H1 (cell line): ENCODE measurements around the gene OST4. TPM values are rescaled to one million over a fixed set of nuclear protein-coding genes. Genes with fewer than 3 reads are reported as not detected.

Source experiments
- CTCF ChIA-PET: fragments of 300-600 bp; sonication (Branson Sonifier 250); formaldehyde crosslinking; loops from one replicate; lab custom pipeline; 2021; ENCODE audit not compliant: partially characterized antibody; lab: Charles Lee
- POLR2A ChIA-PET: fragments of 300-600 bp; sonication (Branson Sonifier 250); formaldehyde crosslinking; loops from one replicate; lab custom pipeline; 2021; ENCODE audit warnings: inconsistent platforms; ENCODE audit not compliant: partially characterized antibody; lab: Charles Lee
- DNase-seq, 2 experiments: peaks; one replicate each; pipeline versions ENCODE4 v3.0.0 to v3.0.0-alpha.2; 2010 to 2022; ENCODE audit warnings: low spot score in 2 of 2, low read depth in 1 of 2, mixed read lengths in 1 of 2
- FAIRE-seq: peaks from 2 replicates; lab custom pipeline; 2011; peaks lifted over from hg19 to GRCh38; lab: Jason Lieb, UNC
- H2AFZ ChIP-seq: 2 replicates; pipeline ENCODE4 v1.8.1; 2012; ENCODE audit warnings: low read length, inconsistent platforms
- H2AK5ac ChIP-seq: 2 replicates; pipeline ENCODE4 v1.6.1; 2013; ENCODE audit warnings: low read depth, low read length
- H2BK120ac ChIP-seq: replicated peaks from 2 replicates; pipeline ENCODE3; 2013; ENCODE audit warnings: low read depth, low read length, inconsistent platforms
- H2BK12ac ChIP-seq: 2 replicates; pipeline ENCODE4 v1.6.1; 2013; ENCODE audit warnings: low read depth, low read length
- H2BK15ac ChIP-seq: 2 replicates; pipeline ENCODE4 v1.6.1; 2013; ENCODE audit warnings: low read length
- H2BK20ac ChIP-seq: 2 replicates; pipeline ENCODE4 v1.6.1; 2013; ENCODE audit warnings: low read length
- H2BK5ac ChIP-seq: 2 replicates; pipeline ENCODE4 v1.6.1; 2013; ENCODE audit warnings: low read depth, low read length
- H3K14ac ChIP-seq: 2 replicates; pipeline ENCODE4 v1.6.1; 2013; ENCODE audit warnings: inconsistent platforms; ENCODE audit not compliant: insufficient read length
- H3K18ac ChIP-seq: 2 replicates; pipeline ENCODE4 v1.6.1; 2013; ENCODE audit warnings: low read length; ENCODE audit errors: extremely low read depth
- H3K23ac ChIP-seq: 2 replicates; pipeline ENCODE4 v1.6.1; 2013; ENCODE audit warnings: inconsistent platforms; ENCODE audit not compliant: insufficient read length
- H3K23me2 ChIP-seq: 2 replicates; pipeline ENCODE4 v1.6.1; 2013; ENCODE audit warnings: low read depth, low read length
- H3K27ac ChIP-seq: 2 replicates; pipeline ENCODE4 v1.6.1; 2011; ENCODE audit warnings: low read depth, low read length, inconsistent platforms
- H3K27me3 ChIP-seq, 4 experiments: replicated peaks in 1 of 4; 1 replicate in 1 of 4; 2 replicates in 3 of 4; pipeline versions ENCODE4 v1.6.1 to v1.8.1; 2011 to 2013; ENCODE audit warnings: low read length in 3 of 4, mild to moderate bottlenecking in 3 of 4, inconsistent platforms in 2 of 4, mixed read lengths in 2 of 4, moderate library complexity in 1 of 4; ENCODE audit not compliant: control insufficient read depth in 3 of 4, insufficient read depth in 3 of 4; ENCODE audit errors: extremely low read depth in 1 of 4
- H3K36me3 ChIP-seq, 4 experiments: 2 replicates each; pipeline versions ENCODE4 v1.6.1 to v1.8.1; 2011 to 2013; ENCODE audit warnings: mild to moderate bottlenecking in 4 of 4, low read length in 3 of 4, moderate library complexity in 2 of 4, control low read depth in 1 of 4, inconsistent platforms in 1 of 4; ENCODE audit not compliant: insufficient read depth in 4 of 4, control insufficient read depth in 2 of 4
- H3K4ac ChIP-seq: replicated peaks from 2 replicates; pipeline ENCODE3; 2013; ENCODE audit warnings: low read length, low read depth, mixed read lengths, inconsistent platforms; ENCODE audit not compliant: insufficient read length
- H3K4me1 ChIP-seq, 4 experiments: replicated peaks in 1 of 4; 1 replicate in 1 of 4; 2 replicates in 3 of 4; pipeline versions ENCODE4 v1.6.1 to v1.8.1; 2011 to 2013; ENCODE audit warnings: low read length in 3 of 4, inconsistent platforms in 2 of 4, mixed read lengths in 1 of 4; ENCODE audit not compliant: insufficient read depth in 4 of 4, control insufficient read depth in 3 of 4
- H3K4me2 ChIP-seq, 2 experiments: 2 replicates each; pipeline versions ENCODE4 v1.6.1 to v1.8.1; 2011 to 2013; ENCODE audit warnings: low read depth in 2 of 2, low read length in 2 of 2, control low read depth in 1 of 2, inconsistent platforms in 1 of 2, mild to moderate bottlenecking in 1 of 2; ENCODE audit not compliant: insufficient read depth in 1 of 2
- H3K4me3 ChIP-seq, 4 experiments: fragments of 200-600, 300-600 bp in 1 of 4; sonication (generic), shearing (Covaris generic), sonication (Bioruptor Twin) in 1 of 4; 2 replicates each; pipeline versions ENCODE4 v1.5.1 to v1.8.1; 2011 to 2016; ENCODE audit warnings: low read length in 4 of 4, low read depth in 3 of 4, control low read depth in 2 of 4, inconsistent platforms in 2 of 4, mild to moderate bottlenecking in 2 of 4, mixed read lengths in 1 of 4, moderate library complexity in 1 of 4; ENCODE audit not compliant: insufficient read depth in 2 of 4; ENCODE audit errors: extremely low read depth in 1 of 4
- H3K56ac ChIP-seq: replicated peaks from 2 replicates; pipeline ENCODE3; 2013; ENCODE audit warnings: low read depth, mild to moderate bottlenecking, mixed read lengths, low read length, inconsistent platforms; ENCODE audit not compliant: insufficient read length
- H3K79me1 ChIP-seq: 2 replicates; pipeline ENCODE4 v1.6.1; 2013; ENCODE audit warnings: low read depth, low read length, control low read depth
- H3K79me2 ChIP-seq, 2 experiments: 2 replicates each; pipeline versions ENCODE4 v1.6.1 to v1.8.1; 2012 to 2013; ENCODE audit warnings: low read length in 2 of 2, mild to moderate bottlenecking in 2 of 2, inconsistent platforms in 1 of 2; ENCODE audit not compliant: insufficient read depth in 2 of 2, control insufficient read depth in 1 of 2
- H3K9ac ChIP-seq, 4 experiments: replicated peaks in 1 of 4; 1 replicate in 1 of 4; 2 replicates in 3 of 4; pipeline versions ENCODE4 v1.6.1 to v1.8.1; 2011 to 2013; ENCODE audit warnings: low read depth in 3 of 4, low read length in 3 of 4, control low read depth in 2 of 4, mild to moderate bottlenecking in 2 of 4, moderate library complexity in 2 of 4, inconsistent platforms in 1 of 4; ENCODE audit errors: extremely low read depth in 1 of 4
- H3K9me3 ChIP-seq, 2 experiments: 2 replicates each; pipeline versions ENCODE4 v1.6.1 to v1.8.1; 2012 to 2013; ENCODE audit warnings: mild to moderate bottlenecking in 2 of 2, moderate library complexity in 2 of 2, control low read depth in 1 of 2, inconsistent platforms in 1 of 2, low read depth in 1 of 2, low read length in 1 of 2, mixed read lengths in 1 of 2; ENCODE audit not compliant: insufficient read depth in 2 of 2
- H4K20me1 ChIP-seq, 2 experiments: replicated peaks in 1 of 2; 2 replicates each; pipeline versions ENCODE3 to v1.8.1; 2011 to 2013; ENCODE audit warnings: inconsistent platforms in 2 of 2, low read length in 2 of 2, mild to moderate bottlenecking in 1 of 2; ENCODE audit not compliant: insufficient read depth in 2 of 2, control insufficient read depth in 1 of 2
- H4K5ac ChIP-seq: 2 replicates; pipeline ENCODE4 v1.6.1; 2013; ENCODE audit warnings: low read length, low read depth, mixed read lengths, inconsistent platforms; ENCODE audit not compliant: insufficient read length
- H4K8ac ChIP-seq: 2 replicates; pipeline ENCODE4 v1.8.0; 2013; ENCODE audit warnings: mild to moderate bottlenecking, moderate library complexity, low read length, inconsistent platforms; ENCODE audit not compliant: insufficient read depth; ENCODE audit errors: extremely low read depth
- H4K91ac ChIP-seq: replicated peaks from 2 replicates; pipeline ENCODE3; 2013; ENCODE audit warnings: low read length, mixed read lengths, inconsistent platforms; ENCODE audit not compliant: insufficient read length
- ASH2L ChIP-seq: fragments of 200-600, 300-600 bp; sonication (generic); IDR thresholded peaks from one replicate; pipeline ENCODE4 v1.7.1; 2017; ENCODE audit warnings: low read length
- BRCA1 ChIP-seq: IDR thresholded peaks from 2 replicates; pipeline ENCODE4 v1.6.1; 2012; ENCODE audit warnings: low read depth, low read length, improper control_type of control experiment
- EGR1 ChIP-seq: IDR thresholded peaks from 2 replicates; pipeline ENCODE4 v1.6.1; 2011; ENCODE audit warnings: low read depth, low read length, borderline replicate concordance
- GABPA ChIP-seq: IDR thresholded peaks from 2 replicates; pipeline ENCODE4 v1.6.1; 2011; ENCODE audit warnings: mild to moderate bottlenecking, low read length, moderate library complexity, borderline replicate concordance; ENCODE audit not compliant: insufficient read depth
- JUND ChIP-seq: IDR thresholded peaks from 2 replicates; pipeline ENCODE4 v1.6.1; 2011; ENCODE audit warnings: mild to moderate bottlenecking, improper control_type of control experiment, low read length
- KDM5A ChIP-seq: fragments of 200-600 bp; IDR thresholded peaks from 2 replicates; pipeline ENCODE4 v1.7.1; 2012; ENCODE audit warnings: mild to moderate bottlenecking, low read length, inconsistent platforms, mixed read lengths
- NANOG ChIP-seq: IDR thresholded peaks from 2 replicates; pipeline ENCODE4 v1.6.1; 2011; ENCODE audit warnings: low read length, low read depth, mild to moderate bottlenecking, inconsistent platforms; ENCODE audit not compliant: insufficient read depth, poor library complexity, severe bottlenecking
- PHF8 ChIP-seq: fragments of 200-600 bp; sonication (generic); conservative IDR thresholded peaks from 2 replicates; pipeline ENCODE4 v1.7.1; 2012; ENCODE audit warnings: low read depth, mild to moderate bottlenecking, inconsistent platforms, low read length, moderate library complexity
- SIX5 ChIP-seq: IDR thresholded peaks from 2 replicates; pipeline ENCODE4 v1.6.1; 2011; ENCODE audit warnings: mild to moderate bottlenecking, low read depth, low read length
- SP4 ChIP-seq: IDR thresholded peaks from 2 replicates; pipeline ENCODE4 v1.6.1; 2012; ENCODE audit warnings: low read length, inconsistent platforms
- TAF7 ChIP-seq: optimal IDR thresholded peaks from 2 replicates; pipeline ENCODE3; 2011; ENCODE audit warnings: low read depth, mild to moderate bottlenecking, inconsistent platforms, low read length, moderate library complexity, borderline replicate concordance
- WGBS, 2 experiments: shearing (Covaris generic) in 1 of 2; methylation state at CpG; one replicate each; pipeline versions ENCODE4 v1.1.6 to v1.1.7; 2013 to 2015; ENCODE audit warnings: low lambda C conversion rate in 2 of 2, mixed read lengths in 2 of 2, inconsistent platforms in 1 of 2, low coverage in 1 of 2, missing lambda C conversion rate in 1 of 2; ENCODE audit not compliant: insufficient replicate concordance in 2 of 2, insufficient coverage in 1 of 2, insufficient read length in 1 of 2; ENCODE audit errors: extremely low coverage in 1 of 2, missing lambda C conversion rate in 1 of 2; 5-methylcytosine and 5-hydroxymethylcytosine counted together
- polyA plus RNA-seq, 7 experiments: library from polyadenylated mRNA; depleted of rRNA in 3 of 7; stranded (reverse) in 5 of 7; unstranded in 2 of 7; fragments of >200 nt in 5 of 7; fragments of 200-250 nt in 2 of 7; gene quantifications; 1 replicate in 5 of 7; 2 replicates in 1 of 7; 4 replicates in 1 of 7; pipeline versions ENCODE4 v1.2.1 to v1.2.3, GENCODE V29; 2011 to 2013; ENCODE audit warnings: missing spikeins in 2 of 7, mixed read lengths in 2 of 7
- total RNA-seq: library from RNA; stranded (reverse); fragmentation: NEBNext Ultra II Directional; extraction: Animal tissue kit (Norgen Biotek cat#: 25700); gene quantifications from 2 replicates; pipeline ENCODE4 v1.2.1, GENCODE V29; 2021
- TF ChIP-seq, protein P1 (sequence below): IDR thresholded peaks from 2 replicates; pipeline ENCODE4 v1.6.1; 2012; ENCODE audit warnings: inconsistent platforms
- TF ChIP-seq, protein P2 (sequence below): IDR thresholded peaks from 2 replicates; pipeline ENCODE4 v1.6.1; 2012; ENCODE audit warnings: inconsistent platforms

OST4 gene
- total and polyA plus RNA-seq, 2 of the 8 experiments (the other 6 are each of a cell fraction or from before 2014, with no cell fraction given), result 225 to 865 TPM

DNA sequence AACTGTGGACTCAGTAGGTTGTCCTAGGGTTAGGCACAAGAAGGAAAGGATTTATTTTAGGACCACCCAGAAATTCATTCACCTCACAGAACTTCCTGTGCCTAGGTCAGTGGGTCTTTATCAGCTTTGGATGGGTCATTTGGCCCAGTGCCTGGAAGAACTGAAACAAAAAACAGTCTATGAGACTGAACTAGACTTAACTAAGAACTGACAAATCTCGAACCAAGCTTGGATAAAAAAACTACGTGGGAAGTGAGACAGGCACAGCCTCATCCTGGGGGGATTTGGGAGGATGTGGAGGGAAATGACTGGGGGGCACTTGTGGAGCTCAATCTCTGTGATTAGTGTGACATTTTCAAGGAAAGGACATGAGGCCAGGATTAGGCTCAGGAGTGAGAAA is 2.3 kb upstream of the OST4 start:
- no peak overlapping the region; a peak in 1 of 4 replicates for H3K4me2 ChIP-seq
- H3K27ac ChIP-seq, result no peak overlapping the region
- H2AFZ ChIP-seq, result no peak overlapping the region
- no peak overlapping the region for H2BK5ac ChIP-seq
- H3K23ac ChIP-seq, result no peak overlapping the region
- H3K23me2 ChIP-seq, result peaks cover 14% of the 10 kb centered on the region; the same call in 1 of the 2 replicates
- H2BK12ac ChIP-seq, result no peak overlapping the region
- H3K79me2 ChIP-seq, result peaks cover 0 to 12% of the 10 kb centered on the region in 2 experiments; a peak in 3 of 4 replicates
- no peak overlapping the region for H4K91ac ChIP-seq
- no peak overlapping the region for H4K8ac ChIP-seq
- no peak overlapping the region for H2AK5ac ChIP-seq
- no peak overlapping the region for H4K5ac ChIP-seq
- no peak overlapping the region for H2BK15ac ChIP-seq
- no peaks in the 10 kb centered on the region for H3K9me3 ChIP-seq
- H3K4me1 ChIP-seq, result peaks cover 0 to 15% (median 6%) of the 10 kb centered on the region in 4 experiments; a peak in 6 of 7 replicates
- ChIA-PET POLR2A (interaction anchor here (0.6 to 18.5 kb wide), 3 partner anchors 9 to 35 kb away, joined by 5 to 441 read pairs (median 63); partner anchors contain the start of gene AGBL5), CTCF (interaction anchor here (0.6 to 2.4 kb wide), 12 partner anchors 9 to 813 kb away, joined by 3 to 9 read pairs (median 3); partner anchors contain the start of genes ABHD1 and KHK)
- no peak overlapping the region for H2BK120ac ChIP-seq
- DNase-seq (no peak), FAIRE-seq (no peak)
- no peak overlapping the region for H3K4ac ChIP-seq
- no peak overlapping the region for H3K4me3 ChIP-seq
- H3K9ac ChIP-seq, result no peak overlapping the region
- no peak overlapping the region for H3K56ac ChIP-seq
- H2BK20ac ChIP-seq, result no peak overlapping the region
- H3K79me1 ChIP-seq, result peaks cover 9% of the 10 kb centered on the region; the same call in 1 of the 2 replicates
- 0 out of 7 replicates have a peak, but pooled peaks cover 0 to 3% (median 0%) of the 10 kb centered on the region in 4 experiments for H3K27me3 ChIP-seq
- H3K18ac ChIP-seq, result no peak overlapping the region
- peaks cover 0 to 3% of the 10 kb centered on the region in 2 experiments for H4K20me1 ChIP-seq
- H3K36me3 ChIP-seq, result peaks cover 6 to 12% (median 7%) of the 10 kb centered on the region in 4 experiments; a peak in 6 of 8 replicates
- 85% methylated on average over 2 of the region's 2 CpGs; no CpG with 5 or more reads in 1 of the 2 experiments for WGBS, 2 experiments
- H3K14ac ChIP-seq, result no peak overlapping the region
- no peak for TF ChIP-seq GABPA
- no peak for TF ChIP-seq SIX5
- no peak for TF ChIP-seq PHF8
- TF ChIP-seq, protein P1, sequence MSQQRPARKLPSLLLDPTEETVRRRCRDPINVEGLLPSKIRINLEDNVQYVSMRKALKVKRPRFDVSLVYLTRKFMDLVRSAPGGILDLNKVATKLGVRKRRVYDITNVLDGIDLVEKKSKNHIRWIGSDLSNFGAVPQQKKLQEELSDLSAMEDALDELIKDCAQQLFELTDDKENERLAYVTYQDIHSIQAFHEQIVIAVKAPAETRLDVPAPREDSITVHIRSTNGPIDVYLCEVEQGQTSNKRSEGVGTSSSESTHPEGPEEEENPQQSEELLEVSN, result no peak
- TF ChIP-seq SP4, result no peak
- TF ChIP-seq, protein P2, sequence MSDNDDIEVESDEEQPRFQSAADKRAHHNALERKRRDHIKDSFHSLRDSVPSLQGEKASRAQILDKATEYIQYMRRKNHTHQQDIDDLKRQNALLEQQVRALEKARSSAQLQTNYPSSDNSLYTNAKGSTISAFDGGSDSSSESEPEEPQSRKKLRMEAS, result no peak
- no peak for TF ChIP-seq NANOG
- TF ChIP-seq TAF7, result no peak
- TF ChIP-seq JUND, result no peak
- no peak for TF ChIP-seq ASH2L
- TF ChIP-seq BRCA1, result no peak
- TF ChIP-seq KDM5A, result no peak
- TF ChIP-seq EGR1, result no peak
